ENCODE data around the gene LHX1.

DNA sequence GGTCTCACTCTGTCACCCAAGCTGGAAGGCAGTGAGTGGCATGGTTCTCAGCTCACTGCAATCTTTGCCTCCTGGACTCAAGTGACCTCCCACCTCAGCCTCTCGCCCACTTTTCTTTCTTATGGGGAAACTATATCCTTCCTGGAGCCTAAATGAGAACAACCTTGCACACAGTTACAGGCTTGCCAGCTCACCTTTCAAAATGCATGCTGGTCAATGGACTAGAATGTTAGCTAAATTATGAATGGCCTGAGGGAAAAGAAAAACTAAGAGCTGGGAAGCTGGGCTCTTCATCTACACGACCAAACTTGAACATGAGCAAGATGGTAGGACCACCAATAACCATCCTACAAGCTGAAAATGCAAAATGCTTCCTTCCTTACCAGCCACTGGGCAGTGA, 10.6 kb upstream of the LHX1 start:
- no peak for TF ChIP-seq POLR2A (IDR thresholded peaks at IDR 0.05)
- TF ChIP-seq, protein P1, sequence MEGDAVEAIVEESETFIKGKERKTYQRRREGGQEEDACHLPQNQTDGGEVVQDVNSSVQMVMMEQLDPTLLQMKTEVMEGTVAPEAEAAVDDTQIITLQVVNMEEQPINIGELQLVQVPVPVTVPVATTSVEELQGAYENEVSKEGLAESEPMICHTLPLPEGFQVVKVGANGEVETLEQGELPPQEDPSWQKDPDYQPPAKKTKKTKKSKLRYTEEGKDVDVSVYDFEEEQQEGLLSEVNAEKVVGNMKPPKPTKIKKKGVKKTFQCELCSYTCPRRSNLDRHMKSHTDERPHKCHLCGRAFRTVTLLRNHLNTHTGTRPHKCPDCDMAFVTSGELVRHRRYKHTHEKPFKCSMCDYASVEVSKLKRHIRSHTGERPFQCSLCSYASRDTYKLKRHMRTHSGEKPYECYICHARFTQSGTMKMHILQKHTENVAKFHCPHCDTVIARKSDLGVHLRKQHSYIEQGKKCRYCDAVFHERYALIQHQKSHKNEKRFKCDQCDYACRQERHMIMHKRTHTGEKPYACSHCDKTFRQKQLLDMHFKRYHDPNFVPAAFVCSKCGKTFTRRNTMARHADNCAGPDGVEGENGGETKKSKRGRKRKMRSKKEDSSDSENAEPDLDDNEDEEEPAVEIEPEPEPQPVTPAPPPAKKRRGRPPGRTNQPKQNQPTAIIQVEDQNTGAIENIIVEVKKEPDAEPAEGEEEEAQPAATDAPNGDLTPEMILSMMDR (IDR thresholded peaks at IDR 0.05): no peak

All from body of pancreas (tissue), 4 donors.